Neural progenitor cell (in vitro differentiated cells): Measurements from ENCODE around the gene HRC. TPM values are rescaled to one million over a fixed set of nuclear protein-coding genes. Genes with fewer than 3 reads are reported as not detected.

Experiments used
- DNase-seq: peaks from one replicate; pipeline ENCODE4 v3.0.0-alpha.2; 2016; ENCODE audit warnings: low spot score
- H2AFZ ChIP-seq: fragments of 200-600 bp; sonication (generic); replicated peaks from 2 replicates; pipeline ENCODE4 v1.6.1; 2016; ENCODE audit warnings: antibody characterized with exemption
- H3F3A ChIP-seq: fragments of 200-600 bp; sonication (generic); 2 replicates; pipeline ENCODE4 v1.6.1; 2016; ENCODE audit warnings: antibody characterized with exemption, low read depth
- H3K27ac ChIP-seq: fragments of 200-600 bp; sonication (generic); 2 replicates; pipeline ENCODE4 v1.5.1; 2016; ENCODE audit warnings: mild to moderate bottlenecking
- H3K27me3 ChIP-seq: fragments of 200-600 bp; sonication (generic); 2 replicates; pipeline ENCODE4 v1.6.1; 2016; ENCODE audit warnings: mild to moderate bottlenecking, moderate library complexity
- H3K36me3 ChIP-seq: fragments of 200-600 bp; sonication (generic); 2 replicates; pipeline ENCODE4 v1.5.1; 2016
- H3K4me1 ChIP-seq: fragments of 200-600 bp; sonication (generic); 2 replicates; pipeline ENCODE4 v1.6.1; 2016; ENCODE audit warnings: mixed run types
- H3K4me2 ChIP-seq: fragments of 200-600 bp; sonication (generic); 2 replicates; pipeline ENCODE4 v1.6.1; 2016
- H3K4me3 ChIP-seq: fragments of 200-600 bp; sonication (generic); 2 replicates; pipeline ENCODE4 v1.5.1; 2016
- H3K79me2 ChIP-seq: fragments of 200-600 bp; sonication (generic); 2 replicates; pipeline ENCODE4 v1.6.1; 2016; ENCODE audit warnings: low read depth
- H3K9ac ChIP-seq: fragments of 200-600 bp; sonication (generic); 2 replicates; pipeline ENCODE4 v1.6.1; 2016
- H3K9me3 ChIP-seq: fragments of 200-600 bp; sonication (generic); 2 replicates; pipeline ENCODE4 v1.5.1; 2016; ENCODE audit warnings: low read depth
- H4K20me1 ChIP-seq: fragments of 200-600 bp; sonication (generic); 2 replicates; pipeline ENCODE4 v1.6.1; 2016; ENCODE audit warnings: low read depth
- H3K27ac Mint-ChIP-seq: 3 replicates; pipeline ENCODE4 v1.8.0; 2021; ENCODE audit warnings: mixed read lengths
- H3K27me3 Mint-ChIP-seq: 2 replicates; pipeline ENCODE4 v1.8.0; 2022; ENCODE audit warnings: low read depth, mild to moderate bottlenecking, inconsistent platforms, moderate library complexity, mixed read lengths; ENCODE audit not compliant: insufficient read depth
- H3K36me3 Mint-ChIP-seq: 3 replicates; pipeline ENCODE4 v1.8.0; 2021; ENCODE audit warnings: mixed read lengths
- H3K4me1 Mint-ChIP-seq: 3 replicates; pipeline ENCODE4 v1.8.0; 2021; ENCODE audit warnings: mixed read lengths
- H3K4me3 Mint-ChIP-seq: 3 replicates; pipeline ENCODE4 v1.8.0; 2021; ENCODE audit warnings: mild to moderate bottlenecking, moderate library complexity, mixed read lengths
- H3K9me3 Mint-ChIP-seq: 3 replicates; pipeline ENCODE4 v1.8.0; 2020; ENCODE audit warnings: mixed read lengths
- EZH2 ChIP-seq: fragments of 200-600 bp; sonication (generic); IDR thresholded peaks from 2 replicates; pipeline ENCODE4 v1.6.1; 2017; ENCODE audit warnings: antibody characterized with exemption, mild to moderate bottlenecking, moderate library complexity
- EZH2phosphoT487 ChIP-seq: fragments of 200-600 bp; sonication (generic); IDR thresholded peaks from 2 replicates; pipeline ENCODE4 v1.6.1; 2017; ENCODE audit warnings: antibody characterized with exemption
- total RNA-seq: library from RNA; depleted of rRNA; stranded (reverse); fragments of >200 nt; gene quantifications from 2 replicates; pipeline ENCODE4 v1.2.3, GENCODE V29; 2015; ENCODE audit warnings: low replicate concordance
- TF ChIP-seq, protein P1 (sequence below): fragments of 200-600 bp; sonication (generic); IDR thresholded peaks from 2 replicates; pipeline ENCODE4 v1.5.1; 2017; ENCODE audit warnings: antibody characterized with exemption, mild to moderate bottlenecking

The HRC gene
- total RNA-seq, 1 donor from 2014 or later = not detected

DNA sequence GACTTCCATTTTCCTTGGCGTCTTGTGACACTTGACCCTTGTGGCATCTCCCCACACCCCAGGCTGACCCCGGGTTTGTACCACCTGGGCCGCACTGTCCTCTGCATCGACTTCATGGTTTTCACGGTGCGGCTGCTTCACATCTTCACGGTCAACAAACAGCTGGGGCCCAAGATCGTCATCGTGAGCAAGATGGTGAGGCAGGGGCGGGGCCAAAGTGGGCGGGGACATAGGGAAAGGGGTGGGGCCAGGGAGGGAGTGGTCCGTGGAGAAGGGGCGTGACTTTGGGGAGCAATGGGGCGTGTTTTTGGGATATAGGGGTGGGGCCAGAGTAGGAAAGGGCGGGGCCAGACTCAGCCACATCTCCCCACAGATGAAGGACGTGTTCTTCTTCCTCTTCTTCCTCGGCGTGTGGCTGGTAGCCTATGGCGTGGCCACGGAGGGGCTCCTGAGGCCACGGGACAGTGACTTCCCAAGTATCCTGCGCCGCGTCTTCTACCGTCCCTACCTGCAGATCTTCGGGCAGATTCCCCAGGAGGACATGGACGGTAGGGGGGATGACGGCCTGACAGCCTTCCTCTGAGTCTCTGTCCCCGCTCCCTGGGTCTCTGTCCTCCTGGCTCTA lies 45.2 kb upstream of the HRC start:
- peaks cover 2% of the 10 kb centered on the region for H3K27me3 Mint-ChIP-seq

DNA sequence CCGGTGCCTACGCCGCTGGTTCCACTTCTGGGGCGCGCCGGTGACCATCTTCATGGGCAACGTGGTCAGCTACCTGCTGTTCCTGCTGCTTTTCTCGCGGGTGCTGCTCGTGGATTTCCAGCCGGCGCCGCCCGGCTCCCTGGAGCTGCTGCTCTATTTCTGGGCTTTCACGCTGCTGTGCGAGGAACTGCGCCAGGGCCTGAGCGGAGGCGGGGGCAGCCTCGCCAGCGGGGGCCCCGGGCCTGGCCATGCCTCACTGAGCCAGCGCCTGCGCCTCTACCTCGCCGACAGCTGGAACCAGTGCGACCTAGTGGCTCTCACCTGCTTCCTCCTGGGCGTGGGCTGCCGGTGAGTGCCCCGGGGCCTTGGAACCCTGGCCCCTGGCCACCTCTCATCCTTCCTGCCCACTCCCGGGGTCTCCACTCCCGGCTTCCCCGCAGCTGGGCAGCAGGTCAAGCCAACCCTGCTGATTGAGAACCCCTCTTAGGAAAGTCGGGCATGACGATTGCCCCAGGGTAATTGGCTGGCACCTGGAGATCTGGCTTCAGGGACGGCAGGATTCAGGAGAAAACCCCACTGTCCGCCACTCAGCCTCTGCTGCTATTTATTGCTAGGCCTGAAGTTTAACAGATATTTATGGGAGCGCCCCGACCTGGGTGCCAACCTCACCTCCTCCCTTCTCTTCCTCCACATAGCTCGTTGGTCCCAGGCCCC lies 41.5 kb upstream of the HRC start:
- Histone ChIP-seq H4K20me1 (no peaks in the 10 kb centered on the region), H3K27me3 (no peaks in the 10 kb centered on the region), H3K4me1 (no peaks in the 10 kb centered on the region), H3K4me3 (no peak overlapping the region), H3F3A (peaks cover 8% of the 10 kb centered on the region), H3K9ac (no peak overlapping the region), H3K4me2 (no peak overlapping the region), H3K36me3 (no peaks in the 10 kb centered on the region), H3K79me2 (no peaks in the 10 kb centered on the region), H3K27ac (no peak overlapping the region), H3K9me3 (no peaks in the 10 kb centered on the region), H2AFZ (no peak overlapping the region)
- peaks cover 2% of the 10 kb centered on the region for H3K27me3 Mint-ChIP-seq
- no peak for TF ChIP-seq EZH2phosphoT487
- no peak for TF ChIP-seq EZH2
- TF ChIP-seq, protein P1, sequence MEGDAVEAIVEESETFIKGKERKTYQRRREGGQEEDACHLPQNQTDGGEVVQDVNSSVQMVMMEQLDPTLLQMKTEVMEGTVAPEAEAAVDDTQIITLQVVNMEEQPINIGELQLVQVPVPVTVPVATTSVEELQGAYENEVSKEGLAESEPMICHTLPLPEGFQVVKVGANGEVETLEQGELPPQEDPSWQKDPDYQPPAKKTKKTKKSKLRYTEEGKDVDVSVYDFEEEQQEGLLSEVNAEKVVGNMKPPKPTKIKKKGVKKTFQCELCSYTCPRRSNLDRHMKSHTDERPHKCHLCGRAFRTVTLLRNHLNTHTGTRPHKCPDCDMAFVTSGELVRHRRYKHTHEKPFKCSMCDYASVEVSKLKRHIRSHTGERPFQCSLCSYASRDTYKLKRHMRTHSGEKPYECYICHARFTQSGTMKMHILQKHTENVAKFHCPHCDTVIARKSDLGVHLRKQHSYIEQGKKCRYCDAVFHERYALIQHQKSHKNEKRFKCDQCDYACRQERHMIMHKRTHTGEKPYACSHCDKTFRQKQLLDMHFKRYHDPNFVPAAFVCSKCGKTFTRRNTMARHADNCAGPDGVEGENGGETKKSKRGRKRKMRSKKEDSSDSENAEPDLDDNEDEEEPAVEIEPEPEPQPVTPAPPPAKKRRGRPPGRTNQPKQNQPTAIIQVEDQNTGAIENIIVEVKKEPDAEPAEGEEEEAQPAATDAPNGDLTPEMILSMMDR = no peak
- H3K9me3 Mint-ChIP-seq = no peaks in the 10 kb centered on the region
- H3K4me3 Mint-ChIP-seq = no peak overlapping the region
- no peak for DNase-seq
- H3K4me1 Mint-ChIP-seq = no peaks in the 10 kb centered on the region
- H3K36me3 Mint-ChIP-seq = peaks cover 2% of the 10 kb centered on the region
- no peak overlapping the region for H3K27ac Mint-ChIP-seq

More for the DNA sequence above, 45.2 kb upstream of the HRC start:
- H3K79me2 ChIP-seq = no peaks in the 10 kb centered on the region
- no peaks in the 10 kb centered on the region for H3K27me3 ChIP-seq
- no peak for TF ChIP-seq EZH2
- TF ChIP-seq EZH2phosphoT487 = no peak
- TF ChIP-seq, protein P1 = no peak
- peaks cover 8% of the 10 kb centered on the region for H3F3A ChIP-seq
- Mint-ChIP-seq H3K9me3 (no peaks in the 10 kb centered on the region), H3K27ac (no peak overlapping the region), H3K4me3 (no peak overlapping the region), H3K4me1 (no peaks in the 10 kb centered on the region), H3K36me3 (peaks cover 12% of the 10 kb centered on the region)
- no peak overlapping the region for H3K4me3 ChIP-seq
- H2AFZ ChIP-seq = no peak overlapping the region
- no peak overlapping the region for H3K27ac ChIP-seq
- DNase-seq = no peak
- no peaks in the 10 kb centered on the region for H3K9me3 ChIP-seq
- no peaks in the 10 kb centered on the region for H3K36me3 ChIP-seq
- H3K4me1 ChIP-seq = no peaks in the 10 kb centered on the region
- H3K9ac ChIP-seq = no peak overlapping the region
- no peaks in the 10 kb centered on the region for H4K20me1 ChIP-seq
- H3K4me2 ChIP-seq = no peak overlapping the region

DNA sequence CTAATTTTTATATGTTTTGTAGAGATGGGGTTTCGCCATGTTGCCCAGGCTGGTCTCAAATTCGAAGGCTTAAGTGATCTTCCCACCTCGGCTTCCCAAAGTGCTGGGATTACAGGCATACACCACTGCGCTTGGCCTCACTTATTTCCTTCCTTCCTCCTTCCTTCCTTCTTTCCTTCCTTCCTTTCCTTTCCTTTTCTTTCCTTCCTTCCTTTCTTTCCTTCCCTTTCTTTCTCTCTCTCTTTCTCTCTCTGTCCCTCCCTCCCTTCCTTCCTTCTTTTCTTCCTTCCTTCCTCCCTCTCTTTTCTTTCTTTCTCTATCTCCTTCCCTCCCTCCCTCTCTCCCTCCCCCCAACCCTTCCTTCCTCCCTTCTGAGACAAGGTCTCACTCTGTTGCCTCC lies 39.2 kb upstream of the HRC start:
- H3K36me3 ChIP-seq = no peaks in the 10 kb centered on the region
- peaks cover 5% of the 10 kb centered on the region for H3F3A ChIP-seq
- Mint-ChIP-seq H3K4me1 (no peaks in the 10 kb centered on the region), H3K4me3 (no peak overlapping the region), H3K36me3 (peaks cover 12% of the 10 kb centered on the region), H3K9me3 (no peaks in the 10 kb centered on the region), H3K27ac (no peak overlapping the region), H3K27me3 (peaks cover 2% of the 10 kb centered on the region)
- no peaks in the 10 kb centered on the region for H3K79me2 ChIP-seq
- no peak for TF ChIP-seq EZH2phosphoT487
- TF ChIP-seq, protein P1 = no peak
- TF ChIP-seq EZH2 = no peak
- no peak overlapping the region for H3K4me2 ChIP-seq
- H3K27me3 ChIP-seq = no peaks in the 10 kb centered on the region
- no peaks in the 10 kb centered on the region for H4K20me1 ChIP-seq
- H3K9ac ChIP-seq = no peak overlapping the region
- H2AFZ ChIP-seq = no peak overlapping the region
- no peaks in the 10 kb centered on the region for H3K4me1 ChIP-seq
- no peak overlapping the region for H3K27ac ChIP-seq
- DNase-seq = no peak
- H3K4me3 ChIP-seq = no peak overlapping the region
- H3K9me3 ChIP-seq = no peaks in the 10 kb centered on the region
